ENCODE results near the gene TULP3. TPM values are rescaled to one million over a fixed set of nuclear protein-coding genes. Genes with fewer than 3 reads are reported as not detected.

The TULP3 gene
- total and polyA plus RNA-seq, 2 donors (not counting 3 experiments of a cell fraction or from before 2014, with no cell fraction given), result 30.8 to 31.0 TPM

DNA sequence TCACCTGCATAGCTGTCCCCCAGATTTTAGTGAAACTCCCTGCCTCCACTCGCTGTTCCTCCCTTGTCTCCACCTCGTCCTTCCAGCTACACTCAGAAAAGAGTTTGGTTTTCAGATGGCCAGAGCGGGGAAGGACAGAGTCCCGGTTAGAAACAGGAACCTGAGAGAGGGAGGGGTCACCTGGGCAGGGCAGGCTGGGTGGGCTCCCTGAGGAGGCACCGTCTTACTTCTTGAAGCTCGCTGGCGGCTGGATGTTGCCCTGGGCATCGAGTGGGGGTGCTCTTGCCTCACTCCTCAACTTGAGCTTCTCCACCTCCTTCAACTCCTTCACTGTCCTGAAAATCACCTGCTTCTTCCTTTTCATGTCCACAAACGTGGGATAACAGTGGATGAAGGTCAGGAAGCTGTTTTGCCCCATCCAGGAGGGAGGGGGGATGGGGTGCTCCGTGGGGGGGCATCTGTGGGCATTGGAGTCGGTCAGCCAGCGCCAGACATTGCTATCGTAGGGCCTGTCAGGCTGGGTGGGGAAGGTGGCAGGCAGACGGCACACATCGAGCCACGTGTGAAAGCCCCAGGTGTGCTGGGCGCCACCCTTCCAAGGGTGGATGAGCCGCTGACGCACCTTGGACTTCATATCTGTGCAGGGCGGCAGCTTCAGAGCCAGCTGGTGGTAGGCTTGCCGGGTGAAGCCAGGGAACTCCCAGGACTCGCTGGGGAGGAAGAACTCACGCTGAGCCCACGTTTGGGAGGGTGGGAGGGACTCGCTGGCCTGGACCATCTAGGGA, 35.8 kb upstream of the TULP3 start:
- CTCF ChIA-PET, result interaction anchor here (0.9 to 3.2 kb wide), 15 partner anchors 10 to 187 kb away, joined by 3 to 38 read pairs (median 9); partner anchors contain the start of genes FOXM1, NRIP2 and RHNO1
- Histone ChIP-seq H4K20me1 (replicated peaks; ENCODE audit: control insufficient read depth, extremely low read depth, insufficient read depth, low read length) (no peaks in the 10 kb centered on the region), H2AFZ (ENCODE audit: low read depth, low read length) (no peak overlapping the region), H3K9me3 (replicated peaks; ENCODE audit: control insufficient read depth, insufficient read depth, low read length) (no peaks in the 10 kb centered on the region), H3K9me1 (replicated peaks; ENCODE audit: control insufficient read depth, extremely low read depth, insufficient read depth, low read length) (no peaks in the 10 kb centered on the region), H3K4me1 (ENCODE audit: control insufficient read depth, extremely low read depth, insufficient read depth, low read length) (peaks cover 1% of the 10 kb centered on the region), H3K79me2 (ENCODE audit: control insufficient read depth, insufficient read depth, low read length) (no peaks in the 10 kb centered on the region), H3K9ac (replicated peaks; ENCODE audit: extremely low read depth, insufficient read depth, low read length) (no peak overlapping the region), H3K27me3 (ENCODE audit: control insufficient read depth in 2 of 2, insufficient read depth in 2 of 2, low read length in 2 of 2) (no peaks in the 10 kb centered on the region), H3K4me2 (ENCODE audit: insufficient read depth, low read length) (no peak overlapping the region), H3K36me3 (ENCODE audit: control insufficient read depth in 2 of 2, extremely low read depth in 1 of 2, insufficient read depth in 2 of 2, low read length in 2 of 2) (peaks cover 2 to 8% of the 10 kb centered on the region in 2 experiments), H3K4me3 (replicated peaks in 1 of 3; ENCODE audit: insufficient read depth in 1 of 3, low read depth in 1 of 3, low read length in 3 of 3) (no peak overlapping the region), H3K27ac (ENCODE audit: insufficient read depth, low read depth, low read length) (no peak overlapping the region)
- dilution Hi-C loops (cut with MboI; ENCODE audit: extremely low pct_ligation_motif_present, low sequenced_read_pairs) (no loop called here), intact Hi-C loops (cut with micrococcal nuclease) (no loop called here)
- BruUV-seq (replicated peaks), result no TSS peak
- TF ChIP-seq GATA2 (IDR thresholded peaks at IDR 0.05; ENCODE audit: insufficient read depth, insufficient read length, low read depth, low read length) (no peak), POLR2AphosphoS5 (IDR thresholded peaks at IDR 0.05; ENCODE audit: insufficient read depth, low read depth, low read length) (no peak)
- DNase-seq (ENCODE audit: low read depth, low spot score) (no peak), FAIRE-seq (no peak)
- POLR2A ChIA-PET, result no interaction called here

DNA sequence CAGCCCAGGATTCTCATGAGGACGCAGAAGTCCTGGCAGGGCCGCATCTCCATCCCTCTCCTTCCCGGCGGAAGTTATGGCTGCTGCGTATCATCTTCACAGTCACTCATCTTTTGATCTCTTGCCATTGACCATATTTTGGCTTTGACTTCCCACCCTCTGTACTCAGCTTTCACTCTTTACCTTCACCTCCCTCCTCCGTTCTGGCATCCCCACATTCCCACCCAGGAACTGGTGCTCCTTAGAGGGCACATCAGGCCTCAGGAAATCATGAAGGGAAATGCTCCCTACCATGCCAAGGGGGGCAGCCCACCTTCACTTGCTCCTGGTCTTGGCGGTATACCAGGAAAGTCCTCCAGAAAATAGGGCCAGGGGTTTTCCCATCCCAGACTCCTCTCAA, 35.1 kb upstream of the TULP3 start:
- Histone ChIP-seq H3K27me3 (ENCODE audit: control insufficient read depth in 2 of 2, insufficient read depth in 2 of 2, low read length in 2 of 2) (no peaks in the 10 kb centered on the region), H3K9me3 (replicated peaks; ENCODE audit: control insufficient read depth, insufficient read depth, low read length) (no peaks in the 10 kb centered on the region), H2AFZ (ENCODE audit: low read depth, low read length) (no peak overlapping the region), H3K4me3 (replicated peaks in 1 of 3; ENCODE audit: insufficient read depth in 1 of 3, low read depth in 1 of 3, low read length in 3 of 3) (no peak overlapping the region), H4K20me1 (replicated peaks; ENCODE audit: control insufficient read depth, extremely low read depth, insufficient read depth, low read length) (no peaks in the 10 kb centered on the region), H3K4me2 (ENCODE audit: insufficient read depth, low read length) (no peak overlapping the region), H3K79me2 (ENCODE audit: control insufficient read depth, insufficient read depth, low read length) (no peaks in the 10 kb centered on the region), H3K27ac (ENCODE audit: insufficient read depth, low read depth, low read length) (no peak overlapping the region), H3K4me1 (ENCODE audit: control insufficient read depth, extremely low read depth, insufficient read depth, low read length) (no peaks in the 10 kb centered on the region), H3K9ac (replicated peaks; ENCODE audit: extremely low read depth, insufficient read depth, low read length) (no peak overlapping the region), H3K9me1 (replicated peaks; ENCODE audit: control insufficient read depth, extremely low read depth, insufficient read depth, low read length) (no peaks in the 10 kb centered on the region), H3K36me3 (ENCODE audit: control insufficient read depth in 2 of 2, extremely low read depth in 1 of 2, insufficient read depth in 2 of 2, low read length in 2 of 2) (peaks cover 2 to 8% of the 10 kb centered on the region in 2 experiments)
- no peak for FAIRE-seq
- ChIA-PET CTCF (interaction anchor here (1.6 to 3.2 kb wide), 3 partner anchors 10 to 89 kb away, joined by 3 to 29 read pairs (median 26); no protein-coding TSS in a partner anchor), POLR2A (no interaction called here)
- TF ChIP-seq EZH2 (IDR thresholded peaks at IDR 0.05; ENCODE audit: borderline replicate concordance, low read depth, low read length, severe bottlenecking), result no peak
- TF ChIP-seq GATA2 (IDR thresholded peaks at IDR 0.05; ENCODE audit: insufficient read depth, insufficient read length, low read depth, low read length), result no peak
- TF ChIP-seq POLR2A (IDR thresholded peaks at IDR 0.05; ENCODE audit: low read depth, low read length), result no peak
- no peak for TF ChIP-seq FOS (IDR thresholded peaks at IDR 0.05; ENCODE audit: borderline replicate concordance, insufficient read depth, low read length)
- no peak for TF ChIP-seq POLR2AphosphoS5 (IDR thresholded peaks at IDR 0.05; ENCODE audit: insufficient read depth, low read depth, low read length)
- TF ChIP-seq JUN (IDR thresholded peaks at IDR 0.05; ENCODE audit: borderline replicate concordance, insufficient read depth, insufficient read length, low read depth), result no peak
- no peak for TF ChIP-seq CTCF (IDR thresholded peaks at IDR 0.05; ENCODE audit: extremely low read depth in 1 of 2, insufficient read depth in 1 of 2, low read depth in 1 of 2, low read length in 2 of 2)
- TF ChIP-seq, protein P1, sequence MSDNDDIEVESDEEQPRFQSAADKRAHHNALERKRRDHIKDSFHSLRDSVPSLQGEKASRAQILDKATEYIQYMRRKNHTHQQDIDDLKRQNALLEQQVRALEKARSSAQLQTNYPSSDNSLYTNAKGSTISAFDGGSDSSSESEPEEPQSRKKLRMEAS (IDR thresholded peaks at IDR 0.05; ENCODE audit: insufficient read depth, insufficient read length), result no peak
- no peak for TF ChIP-seq MYC (IDR thresholded peaks at IDR 0.05; ENCODE audit: low read depth, low read length)
- intact Hi-C loops (cut with micrococcal nuclease), result no loop called here
- DNase-seq (ENCODE audit: low read depth, low spot score), result no peak
- BruUV-seq (replicated peaks), result no TSS peak
- dilution Hi-C loops (cut with MboI; ENCODE audit: extremely low pct_ligation_motif_present, low sequenced_read_pairs), result no loop called here

Measured in endothelial cell of umbilical vein (primary cell).